RWPE1 (cell line): ENCODE measurements around the gene SNUPN.
"Not testable (repeated sequence)": the region's sequence is repeated elsewhere in the genome, so short reads cannot be mapped to it uniquely, and the experiment has no call there.

Source experiments
- CTCF ChIA-PET: fragments of 350-600 bp; sonication (Branson Sonifier 250); formaldehyde crosslinking; extraction: SDS; loops from one replicate; lab custom pipeline; 2021; lab: Yijun Ruan, JAX
- POLR2A ChIA-PET: fragments of 400-600 bp; formaldehyde crosslinking; extraction: SDS; loops from one replicate; lab custom pipeline; 2020; ENCODE audit warnings: antibody characterized with exemption; ENCODE audit not compliant: low non-redundant PET; lab: Yijun Ruan, JAX
- DNase-seq: peaks from one replicate; pipeline ENCODE4 v3.0.0; 2012; ENCODE audit warnings: low spot score
- H3K27ac ChIP-seq: fragments of 450-650 bp; 2 replicates; pipeline ENCODE4 v1.5.1; 2017
- TF ChIP-seq, protein P1 (sequence below): fragments of 450-650 bp; conservative IDR thresholded peaks from 2 replicates; pipeline ENCODE4 v1.5.1; 2017; ENCODE audit warnings: low read depth, mild to moderate bottlenecking

Gene SNUPN

DNA sequence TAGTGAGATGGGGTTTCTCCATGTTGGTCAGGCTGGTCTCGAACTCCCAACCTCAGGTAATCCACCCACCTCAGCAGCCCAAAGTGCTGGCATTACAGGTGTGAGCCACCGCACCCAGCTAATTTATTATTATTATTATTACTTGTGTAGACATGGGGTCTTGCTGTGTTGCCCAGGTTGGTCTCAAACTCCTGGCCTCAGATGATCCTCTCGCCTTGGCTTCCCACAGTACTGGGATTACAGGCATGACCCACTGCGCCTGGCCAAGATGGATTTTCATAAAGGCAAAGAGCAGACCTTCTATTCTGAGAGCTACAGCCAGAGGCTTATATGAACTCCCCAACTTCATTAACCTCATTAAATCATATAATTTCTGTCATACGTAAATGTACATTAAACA lies 63.6 kb downstream of the SNUPN start:
- ChIA-PET POLR2A (no interaction called here), CTCF (interaction anchor here (0.6 to 0.7 kb wide), 3 partner anchors 9 to 209 kb away, joined by 3 to 8 read pairs (median 5); no protein-coding TSS in a partner anchor)
- TF ChIP-seq, protein P1, sequence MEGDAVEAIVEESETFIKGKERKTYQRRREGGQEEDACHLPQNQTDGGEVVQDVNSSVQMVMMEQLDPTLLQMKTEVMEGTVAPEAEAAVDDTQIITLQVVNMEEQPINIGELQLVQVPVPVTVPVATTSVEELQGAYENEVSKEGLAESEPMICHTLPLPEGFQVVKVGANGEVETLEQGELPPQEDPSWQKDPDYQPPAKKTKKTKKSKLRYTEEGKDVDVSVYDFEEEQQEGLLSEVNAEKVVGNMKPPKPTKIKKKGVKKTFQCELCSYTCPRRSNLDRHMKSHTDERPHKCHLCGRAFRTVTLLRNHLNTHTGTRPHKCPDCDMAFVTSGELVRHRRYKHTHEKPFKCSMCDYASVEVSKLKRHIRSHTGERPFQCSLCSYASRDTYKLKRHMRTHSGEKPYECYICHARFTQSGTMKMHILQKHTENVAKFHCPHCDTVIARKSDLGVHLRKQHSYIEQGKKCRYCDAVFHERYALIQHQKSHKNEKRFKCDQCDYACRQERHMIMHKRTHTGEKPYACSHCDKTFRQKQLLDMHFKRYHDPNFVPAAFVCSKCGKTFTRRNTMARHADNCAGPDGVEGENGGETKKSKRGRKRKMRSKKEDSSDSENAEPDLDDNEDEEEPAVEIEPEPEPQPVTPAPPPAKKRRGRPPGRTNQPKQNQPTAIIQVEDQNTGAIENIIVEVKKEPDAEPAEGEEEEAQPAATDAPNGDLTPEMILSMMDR, result no peak
- H3K27ac ChIP-seq, result no peak overlapping the region
- no peak for DNase-seq

DNA sequence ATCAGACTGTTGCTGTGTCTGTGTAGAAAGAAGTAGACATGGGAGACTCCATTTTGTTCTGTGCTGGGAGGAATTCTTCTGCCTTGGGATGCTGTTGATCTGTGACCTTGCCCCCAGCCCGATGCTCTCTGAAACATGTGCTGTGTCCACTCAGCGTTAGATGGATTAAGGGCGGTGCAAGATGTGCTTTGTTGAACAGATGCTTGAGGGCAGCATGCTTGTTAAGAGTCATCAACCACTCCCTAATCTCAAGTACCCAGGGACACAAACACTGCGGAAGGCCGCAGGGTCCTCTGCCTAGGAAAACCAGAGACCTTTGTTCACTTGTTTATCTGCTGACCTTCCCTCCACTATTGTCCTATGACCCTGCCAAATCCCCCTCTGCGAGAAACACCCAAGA lies 66.2 kb downstream of the SNUPN start:
- CTCF ChIA-PET, H3K27ac ChIP-seq, POLR2A ChIA-PET, DNase-seq: not testable (repeated sequence)

DNA sequence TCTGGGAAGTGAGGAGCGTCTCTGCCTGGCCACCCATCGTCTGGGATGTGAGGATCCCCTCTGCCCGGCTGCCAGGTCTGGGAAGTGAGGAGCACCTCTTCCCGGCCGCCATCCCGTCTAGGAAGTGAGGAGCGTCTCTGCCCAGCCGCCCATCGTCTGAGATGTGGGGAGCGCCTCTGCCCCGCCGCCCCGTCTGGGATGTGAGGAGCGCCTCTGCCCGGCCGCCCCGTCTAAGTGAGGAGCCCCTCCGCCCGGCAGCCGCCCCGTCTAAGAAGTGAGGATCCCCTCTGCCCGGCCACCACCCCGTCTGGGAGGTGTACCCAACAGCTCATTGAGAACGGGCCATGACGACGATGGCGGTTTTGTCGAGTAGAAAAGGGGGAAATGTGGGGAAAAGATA lies 66.6 kb downstream of the SNUPN start:
- H3K27ac ChIP-seq, POLR2A ChIA-PET, DNase-seq: not testable (repeated sequence)
- CTCF ChIA-PET, result interaction anchor here (0.6 kb wide), 1 partner anchor 98 kb away, joined by 6 read pairs; no protein-coding TSS in a partner anchor

DNA sequence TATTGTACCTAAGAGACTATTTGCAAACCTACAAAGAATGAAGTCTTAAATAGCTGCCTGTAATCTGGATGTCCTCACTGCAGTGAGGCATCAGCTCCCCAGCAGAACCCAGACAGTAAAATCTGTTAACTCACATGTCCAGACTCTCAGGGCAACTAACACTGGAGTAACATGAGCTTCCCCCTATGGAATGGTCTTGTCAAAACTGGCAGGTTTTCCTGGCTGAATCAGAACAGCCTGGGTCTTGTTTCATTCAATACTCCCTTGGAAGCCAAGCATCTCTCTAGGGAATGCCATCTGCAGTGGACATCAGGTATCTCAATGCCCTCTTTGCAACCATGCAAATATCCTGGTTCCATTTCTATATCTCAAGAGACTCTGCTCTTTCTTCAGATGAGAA lies 70.8 kb downstream of the SNUPN start:
- CTCF ChIA-PET, result interaction anchor here (0.6 to 0.7 kb wide), 2 partner anchors 14 to 65 kb away, joined by 4 read pairs; no protein-coding TSS in a partner anchor
- TF ChIP-seq, protein P1, result no peak
- DNase-seq, result no peak
- no peak overlapping the region for H3K27ac ChIP-seq
- POLR2A ChIA-PET, result no interaction called here

DNA sequence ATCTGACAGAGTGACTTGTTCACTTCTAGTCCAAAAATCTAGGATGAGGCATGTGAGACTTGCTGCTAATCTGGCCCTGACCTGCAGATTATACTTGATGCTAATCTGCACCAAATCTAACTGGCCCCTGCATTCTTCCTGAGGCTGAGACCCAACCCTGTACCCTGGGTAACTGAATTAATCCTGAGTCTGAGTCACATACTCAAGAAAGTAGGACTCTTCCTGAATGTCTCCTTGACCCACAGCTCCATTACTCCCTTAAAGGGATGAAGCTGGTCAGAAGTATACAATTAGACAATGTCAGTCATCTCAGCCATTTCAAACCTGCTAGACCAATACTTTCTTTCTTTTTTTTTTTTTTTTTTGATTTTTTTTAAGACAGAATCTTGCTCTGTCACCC lies 71.9 kb downstream of the SNUPN start:
- ChIA-PET CTCF (no interaction called here), POLR2A (no interaction called here)
- DNase-seq, result no peak
- H3K27ac ChIP-seq, result no peak overlapping the region
- TF ChIP-seq, protein P1, result no peak

DNA sequence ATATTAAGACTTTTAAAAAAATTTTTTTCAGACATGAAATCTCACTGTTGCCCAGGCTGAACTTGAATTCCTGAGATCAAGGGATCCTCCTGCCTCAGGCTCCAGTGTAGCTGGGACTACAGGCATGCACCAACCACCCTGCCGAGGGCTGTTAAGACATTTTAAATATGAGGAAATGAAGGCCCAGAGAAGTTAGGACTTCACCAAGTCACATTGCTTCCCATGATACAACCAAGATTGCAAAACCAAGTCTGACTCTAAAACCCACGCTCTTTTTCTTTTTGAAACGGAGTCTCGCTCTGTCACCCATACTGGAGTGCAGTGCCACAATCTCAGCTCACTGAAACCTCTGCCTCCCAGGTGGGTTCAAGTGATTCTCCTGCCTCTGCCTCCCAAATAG lies 74.4 kb downstream of the SNUPN start:
- no peak overlapping the region for H3K27ac ChIP-seq
- no peak for DNase-seq
- ChIA-PET POLR2A (no interaction called here), CTCF (no interaction called here)
- TF ChIP-seq, protein P1, result no peak
